ENCODE data around the gene CYP2C9. TPM values are rescaled to one million over a fixed set of nuclear protein-coding genes. Genes with fewer than 3 reads are reported as not detected.
"Not testable (repeated sequence)": the region's sequence is repeated elsewhere in the genome, so short reads cannot be mapped to it uniquely, and the experiment has no call there.

Gene CYP2C9
- total RNA-seq: 0.34 and 0.42 TPM in 2 replicates
- long read RNA-seq, partial matches to known transcripts: 0 of 2 reads
- long read RNA-seq, other reads (novel, unspliced or antisense): 1 of 2 reads

DNA sequence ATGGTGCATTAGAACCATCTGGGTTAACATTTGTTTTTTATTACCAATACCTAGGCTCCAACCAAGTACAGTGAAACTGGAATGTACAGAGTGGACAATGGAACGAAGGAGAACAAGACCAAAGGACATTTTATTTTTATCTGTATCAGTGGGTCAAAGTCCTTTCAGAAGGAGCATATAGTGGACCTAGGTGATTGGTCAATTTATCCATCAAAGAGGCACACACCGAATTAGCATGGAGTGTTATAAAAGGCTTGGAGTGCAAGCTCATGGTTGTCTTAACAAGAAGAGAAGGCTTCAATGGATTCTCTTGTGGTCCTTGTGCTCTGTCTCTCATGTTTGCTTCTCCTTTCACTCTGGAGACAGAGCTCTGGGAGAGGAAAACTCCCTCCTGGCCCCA, at the start of gene CYP2C9:
TSS of gene CYP2C9 (plus strand) at position 276 of the 400 bp plus-strand sequence. CDS start at position 301, 25 bp downstream.
- TF ChIP-seq, protein P1, sequence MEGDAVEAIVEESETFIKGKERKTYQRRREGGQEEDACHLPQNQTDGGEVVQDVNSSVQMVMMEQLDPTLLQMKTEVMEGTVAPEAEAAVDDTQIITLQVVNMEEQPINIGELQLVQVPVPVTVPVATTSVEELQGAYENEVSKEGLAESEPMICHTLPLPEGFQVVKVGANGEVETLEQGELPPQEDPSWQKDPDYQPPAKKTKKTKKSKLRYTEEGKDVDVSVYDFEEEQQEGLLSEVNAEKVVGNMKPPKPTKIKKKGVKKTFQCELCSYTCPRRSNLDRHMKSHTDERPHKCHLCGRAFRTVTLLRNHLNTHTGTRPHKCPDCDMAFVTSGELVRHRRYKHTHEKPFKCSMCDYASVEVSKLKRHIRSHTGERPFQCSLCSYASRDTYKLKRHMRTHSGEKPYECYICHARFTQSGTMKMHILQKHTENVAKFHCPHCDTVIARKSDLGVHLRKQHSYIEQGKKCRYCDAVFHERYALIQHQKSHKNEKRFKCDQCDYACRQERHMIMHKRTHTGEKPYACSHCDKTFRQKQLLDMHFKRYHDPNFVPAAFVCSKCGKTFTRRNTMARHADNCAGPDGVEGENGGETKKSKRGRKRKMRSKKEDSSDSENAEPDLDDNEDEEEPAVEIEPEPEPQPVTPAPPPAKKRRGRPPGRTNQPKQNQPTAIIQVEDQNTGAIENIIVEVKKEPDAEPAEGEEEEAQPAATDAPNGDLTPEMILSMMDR (IDR thresholded peaks at IDR 0.05; ENCODE audit: unreplicated experiment): no peak
- no peak for DNase-seq (ENCODE audit: low spot score, unreplicated experiment)
- no peak within 1 kb of the TSS for H3K4me3 Mint-ChIP-seq (ENCODE audit: low read depth)
- no peak within 1 kb of the TSS for H3K27ac Mint-ChIP-seq
- H3K4me1 Mint-ChIP-seq (ENCODE audit: low read depth): no peaks in the 10 kb centered on the region
- no peaks in the 10 kb centered on the region for H3K27me3 Mint-ChIP-seq
- peaks cover 25% of the 10 kb centered on the region for H3K9me3 Mint-ChIP-seq (ENCODE audit: low read depth)
- peaks cover 2% of the 10 kb centered on the region for H3K36me3 Mint-ChIP-seq (ENCODE audit: insufficient read depth)

DNA sequence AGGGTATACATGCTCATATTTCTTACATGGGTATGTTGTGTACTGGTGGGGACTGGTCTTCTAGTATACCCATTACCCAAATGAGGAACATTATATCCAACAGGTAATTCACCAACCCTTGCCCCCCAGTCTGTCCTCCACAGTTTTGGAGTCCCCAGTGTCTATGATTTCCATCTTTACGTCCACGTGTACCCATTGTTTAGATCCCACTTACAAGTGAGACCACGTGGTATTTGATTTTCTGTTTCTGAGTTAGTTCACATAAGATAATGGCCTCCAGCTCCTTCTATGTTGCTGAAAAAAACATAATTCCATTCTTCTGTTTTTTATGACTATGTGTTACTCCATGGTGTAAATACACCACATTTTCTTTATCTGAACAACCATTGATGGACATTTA, 49.3 kb upstream of the CYP2C9 start:
- Mint-ChIP-seq H3K27ac (no peak overlapping the region), H3K9me3 (ENCODE audit: low read depth) (peaks cover 5% of the 10 kb centered on the region), H3K27me3 (no peaks in the 10 kb centered on the region), H3K4me3 (ENCODE audit: low read depth) (no peak overlapping the region), H3K4me1 (ENCODE audit: low read depth) (no peaks in the 10 kb centered on the region), H3K36me3 (ENCODE audit: insufficient read depth) (no peaks in the 10 kb centered on the region)
- TF ChIP-seq, protein P1 (IDR thresholded peaks at IDR 0.05; ENCODE audit: unreplicated experiment): no peak
- DNase-seq (ENCODE audit: low spot score, unreplicated experiment): no peak

DNA sequence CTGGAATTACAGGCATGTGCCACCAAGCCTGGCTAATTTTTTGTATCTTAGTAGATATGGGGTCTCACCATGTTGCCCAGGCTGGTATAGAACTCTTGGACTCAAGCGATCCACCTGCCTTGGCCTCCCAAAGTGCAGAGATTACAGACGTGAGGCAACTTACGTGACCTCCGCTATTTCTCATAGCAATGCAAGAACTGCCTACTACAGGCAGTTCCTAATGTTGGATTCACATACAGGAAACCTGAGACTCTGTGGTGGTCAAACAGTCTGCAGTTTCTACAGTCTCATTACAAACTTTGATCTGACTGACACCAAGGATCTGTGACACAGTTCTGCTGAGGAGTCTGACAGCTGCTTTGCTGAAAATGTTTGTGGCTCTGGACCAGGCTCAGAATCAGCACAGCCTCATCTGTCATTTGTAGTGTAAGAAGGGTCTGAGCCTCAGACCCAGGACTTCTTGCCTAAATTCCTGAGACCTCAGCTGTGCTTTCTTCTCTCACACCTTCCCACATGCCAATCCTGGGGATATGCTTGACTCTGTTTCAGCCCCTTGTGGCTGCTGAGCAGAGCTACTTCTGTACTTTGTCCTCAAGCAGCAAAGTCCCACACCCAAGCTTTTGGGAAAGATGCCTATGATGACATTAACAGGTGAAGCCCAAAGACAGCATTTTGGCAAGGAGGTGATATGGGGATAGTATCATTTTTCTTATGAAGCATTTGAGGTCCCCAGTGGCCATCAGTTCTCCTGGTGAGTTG, 48.0 kb upstream of the CYP2C9 start:
- H3K27me3 Mint-ChIP-seq: no peaks in the 10 kb centered on the region
- H3K4me3 Mint-ChIP-seq (ENCODE audit: low read depth): no peak overlapping the region
- TF ChIP-seq, protein P1 (IDR thresholded peaks at IDR 0.05; ENCODE audit: unreplicated experiment): peak; percentile 15
- DNase-seq (ENCODE audit: low spot score, unreplicated experiment): no peak
- no peaks in the 10 kb centered on the region for H3K36me3 Mint-ChIP-seq (ENCODE audit: insufficient read depth)
- H3K27ac Mint-ChIP-seq: no peak overlapping the region
- H3K4me1 Mint-ChIP-seq (ENCODE audit: low read depth): no peaks in the 10 kb centered on the region
- peaks cover 10% of the 10 kb centered on the region for H3K9me3 Mint-ChIP-seq (ENCODE audit: low read depth)

DNA sequence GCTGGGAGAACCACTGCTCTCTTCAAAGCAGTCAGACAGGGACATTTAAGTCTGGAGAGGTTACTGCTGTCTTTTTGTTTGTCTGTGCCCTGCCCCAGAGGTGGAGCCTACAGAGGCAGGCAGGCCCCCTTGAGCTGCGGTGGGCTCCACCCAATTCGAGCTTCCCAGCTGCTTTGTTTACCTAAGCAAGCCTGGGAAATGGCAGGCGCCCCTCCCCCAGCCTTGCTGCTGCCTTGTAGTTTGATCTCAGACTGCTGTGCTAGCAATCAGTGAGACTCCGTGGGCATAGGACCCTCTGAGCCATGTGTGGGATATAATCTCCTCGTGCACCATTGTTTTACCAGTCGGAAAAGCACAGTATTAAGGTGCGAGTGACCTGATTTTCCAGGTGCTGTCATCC, 40.0 kb upstream of the CYP2C9 start:
- H3K27ac Mint-ChIP-seq; H3K36me3 Mint-ChIP-seq (ENCODE audit: insufficient read depth); H3K27me3 Mint-ChIP-seq; DNase-seq (ENCODE audit: low spot score, unreplicated experiment); H3K4me3 Mint-ChIP-seq (ENCODE audit: low read depth): not testable (repeated sequence)
- peaks cover 37% of the 10 kb centered on the region for H3K9me3 Mint-ChIP-seq (ENCODE audit: low read depth)
- peaks cover 10% of the 10 kb centered on the region for H3K4me1 Mint-ChIP-seq (ENCODE audit: low read depth)

DNA sequence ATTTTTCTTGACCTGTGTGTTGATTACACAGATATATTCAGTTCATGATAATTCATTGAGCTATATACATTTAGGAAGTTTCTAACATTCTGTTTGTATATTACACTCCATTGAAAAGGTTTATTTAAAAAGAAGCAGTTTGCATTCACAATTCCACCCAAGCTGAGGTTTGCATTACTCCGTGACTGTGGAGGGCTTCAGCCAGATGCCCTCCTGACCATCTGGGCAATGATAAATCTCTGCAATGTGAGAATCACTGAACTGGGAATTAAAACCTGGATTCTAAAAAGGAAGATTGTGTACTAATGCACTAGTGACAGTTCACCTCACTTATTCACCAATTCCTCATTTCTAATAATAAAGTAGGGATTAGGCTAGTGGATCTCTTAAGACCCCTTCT, 36.4 kb upstream of the CYP2C9 start:
- no peak overlapping the region for H3K27ac Mint-ChIP-seq

More for the DNA sequence above, 36.4 kb upstream of the CYP2C9 start:
- TF ChIP-seq, protein P1 (IDR thresholded peaks at IDR 0.05; ENCODE audit: unreplicated experiment): no peak
- peaks cover 26% of the 10 kb centered on the region for H3K4me1 Mint-ChIP-seq (ENCODE audit: low read depth)
- no peak for DNase-seq (ENCODE audit: low spot score, unreplicated experiment)
- H3K4me3 Mint-ChIP-seq (ENCODE audit: low read depth): no peak overlapping the region
- peaks cover 21% of the 10 kb centered on the region for H3K9me3 Mint-ChIP-seq (ENCODE audit: low read depth)
- H3K27me3 Mint-ChIP-seq: no peaks in the 10 kb centered on the region
- H3K36me3 Mint-ChIP-seq (ENCODE audit: insufficient read depth): no peaks in the 10 kb centered on the region

All from progenitor cell of endocrine pancreas (in vitro differentiated cells).